Activated CD4-positive, CD25-positive, alpha-beta regulatory T cell treated with anti-CD3 and anti-CD28 coated beads, Interleukin-2, amount 50 U/mL, for 16 hours (primary cell): Measurements from ENCODE around the gene SOX8.

Source experiments
- DNase-seq: peaks from one replicate; pipeline ENCODE4 v3.0.0-alpha.2; 2020; ENCODE audit warnings: low read depth, low spot score

Gene SOX8

DNA sequence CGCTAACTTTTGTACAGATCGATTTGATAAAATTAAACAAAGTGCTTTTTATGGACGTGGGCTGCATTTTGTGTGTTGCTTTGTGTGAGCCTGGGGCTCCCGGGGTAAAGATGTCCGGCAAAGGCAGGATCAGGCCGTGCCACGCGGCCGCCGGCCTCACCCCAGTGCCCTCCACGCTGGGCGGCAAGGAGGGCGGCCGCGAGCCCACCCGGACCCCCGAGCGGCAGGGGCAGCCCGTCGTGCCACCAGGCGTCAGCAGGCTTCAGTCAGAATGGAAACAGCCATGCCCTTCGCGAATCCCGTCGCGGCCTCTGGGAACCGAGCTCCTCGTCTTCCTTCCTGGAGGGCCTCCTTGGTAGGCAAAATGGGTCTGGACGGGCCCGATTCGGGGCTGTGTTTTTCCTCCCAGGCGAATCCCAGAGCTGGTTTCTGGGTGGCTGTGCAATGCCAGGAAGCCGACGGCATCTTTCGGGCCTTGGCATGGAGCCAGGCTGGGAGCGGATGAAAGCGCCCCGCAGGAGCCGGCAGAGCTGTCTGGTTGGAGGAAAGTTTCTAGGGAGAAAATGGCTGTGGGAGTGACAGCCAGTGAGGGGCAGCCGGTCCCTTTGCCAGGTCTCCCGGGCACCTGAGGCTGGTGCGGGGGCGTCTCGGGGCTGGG lies 5.5 kb downstream of the SOX8 start:
- no peak for DNase-seq

GRCh38 chr16:987906-988305 lies 6.3 kb downstream of the SOX8 start:
- DNase-seq, result no peak

DNA sequence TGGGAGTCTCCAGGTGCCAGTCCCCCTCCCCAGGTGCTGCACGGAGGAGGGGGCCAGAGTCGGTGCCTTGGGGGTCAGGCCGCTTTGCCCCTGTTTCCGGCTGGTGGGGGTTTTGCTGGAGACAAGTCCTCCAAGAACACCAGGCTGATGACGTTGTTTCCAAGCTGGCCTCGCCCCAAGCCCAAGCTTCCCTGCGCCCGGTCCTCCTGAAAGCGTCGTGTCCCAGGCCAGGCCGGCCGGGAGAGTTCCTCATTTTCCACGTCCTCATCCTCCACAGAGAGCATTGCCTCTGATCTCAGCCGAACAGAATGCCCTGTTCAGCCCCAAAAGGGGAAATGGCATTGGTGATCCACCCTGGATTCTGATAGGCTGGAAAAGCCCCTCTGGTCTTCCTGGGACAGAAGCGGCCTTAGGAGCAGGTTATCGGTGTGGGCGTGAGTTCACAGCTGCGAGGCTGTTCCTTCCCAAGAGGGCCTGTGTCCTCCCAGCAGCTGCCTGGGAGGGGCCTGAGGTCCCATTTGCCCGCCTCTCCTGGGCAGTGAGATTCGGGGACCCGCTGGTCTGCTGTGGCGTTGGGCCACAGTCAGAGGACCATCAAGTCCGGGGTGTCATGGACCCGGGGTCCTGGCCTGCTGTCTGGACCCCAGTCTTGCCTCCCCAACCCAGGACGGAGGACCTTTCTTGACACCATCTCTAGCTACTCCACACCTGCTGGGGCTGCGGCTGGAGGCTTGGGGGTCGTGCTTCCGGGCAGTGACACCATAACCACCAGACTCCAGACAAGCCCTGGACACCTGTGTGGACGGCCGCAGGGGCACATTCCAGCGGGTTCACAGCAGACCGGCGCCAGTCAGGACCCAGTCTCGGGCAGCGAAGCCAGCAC lies 7.1 kb downstream of the SOX8 start:
- no peak for DNase-seq

DNA sequence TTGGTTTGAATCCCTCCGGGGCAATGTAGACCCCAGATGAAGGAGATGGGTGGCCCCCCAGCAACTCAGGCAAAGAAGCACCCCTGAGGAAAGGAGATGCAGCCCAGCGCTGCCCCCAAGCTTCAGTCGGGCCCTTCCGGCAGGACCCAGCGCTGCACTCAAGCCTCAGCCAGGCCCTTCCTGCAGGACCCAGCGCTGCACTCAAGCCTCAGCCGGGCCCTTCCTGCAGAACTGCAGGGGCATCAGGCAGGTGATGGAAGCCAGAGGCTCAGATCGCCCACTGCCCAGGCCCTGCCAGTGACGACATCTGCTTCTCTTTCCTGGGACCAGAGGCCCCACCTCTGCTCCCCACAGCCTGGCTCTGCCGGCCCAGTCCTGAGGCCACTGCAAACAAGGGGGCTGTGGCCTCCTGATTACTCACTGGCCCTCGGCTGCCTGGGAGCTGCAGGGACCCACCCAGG lies 7.8 kb downstream of the SOX8 start:
- no peak for DNase-seq

GRCh38 chr16:990516-991291 lies 9.1 kb downstream of the SOX8 start:
- no peak for DNase-seq

GRCh38 chr16:991345-991744 lies 9.8 kb downstream of the SOX8 start:
- DNase-seq, result no peak

- DNase-seq, result no peak
Measured at GRCh38 chr16:991773-992172, 10.2 kb downstream of the SOX8 start.

- no peak for DNase-seq
Measured at GRCh38 chr16:993731-994130, 12.2 kb downstream of the SOX8 start.

DNA sequence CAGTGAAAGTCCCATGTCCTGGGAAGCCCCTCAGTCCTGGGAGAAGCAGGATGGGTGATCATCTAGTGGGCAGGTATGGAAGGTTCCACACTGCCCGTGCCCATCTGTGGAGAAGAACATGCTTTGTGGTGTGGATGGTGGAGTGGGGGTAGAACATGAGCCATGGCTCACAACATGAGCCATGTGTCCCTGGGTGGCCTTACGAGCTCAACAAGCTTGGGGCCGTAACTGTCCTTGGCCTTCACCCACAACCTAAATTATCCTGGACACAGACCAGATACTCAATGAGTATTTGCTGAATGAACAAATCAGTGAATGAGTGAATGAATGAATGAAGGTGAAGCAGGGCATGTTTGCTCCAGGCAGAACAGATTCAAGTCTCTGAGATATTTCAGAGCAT lies 13.5 kb downstream of the SOX8 start:
- no peak for DNase-seq

- no peak for DNase-seq
Measured at GRCh38 chr16:995783-996182, 14.2 kb downstream of the SOX8 start.

- no peak for DNase-seq
Measured at GRCh38 chr16:996681-997080, 15.1 kb downstream of the SOX8 start.

DNA sequence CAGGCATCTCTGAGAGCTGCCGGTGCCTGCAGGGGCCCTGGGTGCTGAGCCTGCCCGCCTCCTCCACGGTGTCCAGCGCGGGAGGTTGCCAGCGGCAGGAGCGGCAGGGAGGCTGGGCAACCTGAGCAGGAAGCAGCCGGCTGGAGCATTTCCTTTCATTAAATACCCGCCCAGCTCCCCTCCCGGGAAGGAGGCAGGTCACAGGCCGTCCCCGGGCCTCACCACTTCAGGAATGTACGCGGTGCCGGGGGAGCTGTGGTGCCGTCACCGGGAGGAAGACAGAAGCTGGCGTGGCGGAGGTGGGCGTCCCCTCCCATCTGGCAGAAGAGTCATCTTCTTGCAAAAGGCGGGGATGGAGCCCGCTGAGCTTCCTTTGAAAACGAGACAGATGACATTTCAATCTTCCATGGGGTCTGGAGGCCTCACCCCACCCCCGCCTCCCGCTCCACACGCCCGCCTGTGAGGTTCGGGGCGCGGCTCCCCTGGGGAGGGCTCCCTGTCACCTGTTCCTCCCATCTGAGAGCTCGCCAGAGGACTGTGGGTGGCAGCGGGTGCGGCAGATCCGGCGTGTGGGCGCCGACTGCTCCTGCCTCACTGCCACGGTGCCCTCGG lies 16.0 kb downstream of the SOX8 start:
- peak; percentile 18 for DNase-seq

- no peak for DNase-seq
Measured at GRCh38 chr16:998211-998610, 16.6 kb downstream of the SOX8 start.

DNA sequence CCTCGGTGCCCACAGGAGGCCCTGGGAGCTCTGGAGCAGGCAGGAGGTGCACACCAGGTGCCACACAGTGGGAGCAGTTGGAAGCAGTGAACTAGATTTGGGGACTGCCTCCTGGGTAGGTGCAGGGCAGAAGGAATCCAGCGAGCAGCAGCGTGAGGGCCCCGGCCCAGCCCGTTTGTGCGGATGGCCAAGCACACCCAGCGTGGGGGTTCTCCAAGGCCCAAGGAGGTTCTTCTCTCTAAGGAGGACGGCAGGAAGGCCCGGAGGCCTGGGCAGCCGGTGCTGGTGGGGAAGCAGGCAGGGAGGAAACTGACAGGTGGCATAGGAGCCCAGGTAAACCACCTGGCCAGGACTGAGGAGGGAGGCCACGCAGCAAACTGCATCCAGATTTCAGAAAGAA lies 17.0 kb downstream of the SOX8 start:
- DNase-seq, result no peak

DNA sequence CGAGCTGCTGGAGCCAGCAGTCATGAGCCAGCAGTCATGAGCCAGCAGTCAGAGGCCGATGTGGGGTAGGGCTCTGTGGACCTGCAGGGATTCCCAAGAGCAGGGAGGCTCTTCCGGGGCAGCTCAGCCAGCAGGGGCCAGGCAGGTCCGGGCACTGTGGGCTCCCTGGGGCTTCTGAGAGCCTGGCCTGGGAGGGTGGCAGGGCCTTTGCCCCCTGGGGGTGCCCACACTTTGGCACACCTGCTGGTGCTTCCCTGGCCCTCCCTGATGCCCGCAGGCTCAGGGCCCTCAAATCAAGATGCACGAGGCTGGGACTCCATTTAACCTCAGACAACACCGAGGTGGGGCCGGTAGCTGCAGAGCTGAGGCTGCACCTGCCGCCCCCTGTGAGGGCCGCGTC lies 18.1 kb downstream of the SOX8 start:
- no peak for DNase-seq

- DNase-seq, result no peak
Measured at GRCh38 chr16:1000608-1001007, 19.0 kb downstream of the SOX8 start.

DNA sequence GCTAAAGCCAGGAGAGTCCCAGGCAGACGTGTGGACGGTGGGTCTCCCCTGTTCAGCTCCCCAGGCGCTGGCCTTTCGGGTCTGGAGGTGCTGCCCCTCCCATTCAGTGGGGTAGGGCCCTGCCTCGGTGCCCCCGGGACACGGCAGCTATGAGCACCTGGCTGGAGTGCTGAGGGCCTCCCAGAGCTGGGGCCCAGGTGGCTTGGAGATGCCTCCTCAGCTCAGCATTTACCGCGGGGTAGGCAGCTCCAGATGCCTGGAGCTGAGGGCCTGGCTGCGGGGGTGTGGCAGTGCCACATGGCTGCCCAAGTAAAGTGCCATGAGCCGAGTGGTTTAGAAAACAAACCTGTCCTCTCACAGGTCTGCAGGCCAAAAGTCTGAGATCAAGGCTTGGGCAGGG lies 19.5 kb downstream of the SOX8 start:
- DNase-seq, result no peak

DNA sequence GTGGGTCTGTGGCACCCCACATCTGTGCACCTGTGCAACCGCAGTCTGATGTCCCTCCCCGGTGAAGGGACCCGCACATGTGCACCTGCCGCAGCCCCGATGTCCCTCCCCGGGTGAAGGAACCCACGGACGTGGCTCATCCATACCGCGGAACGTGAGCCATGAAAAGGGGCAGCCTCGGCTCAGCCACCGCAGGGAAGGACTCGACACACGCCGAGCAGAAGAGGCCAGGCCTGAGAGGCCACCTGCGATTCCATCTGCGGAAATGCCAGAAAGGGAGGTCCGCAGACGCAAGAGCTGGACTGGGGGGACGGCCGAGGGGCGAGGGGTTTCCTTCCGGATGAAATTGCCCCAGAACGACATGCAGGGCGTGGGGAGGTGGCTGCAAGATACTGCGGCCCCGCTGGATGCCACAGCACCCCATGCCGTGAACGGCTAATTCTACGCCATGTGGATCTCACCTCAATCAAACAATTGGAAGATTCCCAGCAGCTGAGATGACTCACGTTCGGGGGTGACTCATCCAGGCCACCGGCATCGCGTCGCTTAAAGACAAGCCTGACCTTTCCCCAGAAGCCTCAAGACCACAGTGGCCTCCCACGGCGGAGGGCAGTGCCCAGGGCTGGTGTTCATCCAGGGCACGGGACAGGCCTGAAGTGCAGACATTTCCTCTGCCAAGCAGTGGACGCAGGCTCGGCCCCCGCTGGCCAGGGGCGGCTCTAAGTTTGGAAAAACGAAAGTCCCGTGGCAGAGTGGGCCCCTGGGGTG lies 21.0 kb downstream of the SOX8 start:
- DNase-seq, result no peak

DNA sequence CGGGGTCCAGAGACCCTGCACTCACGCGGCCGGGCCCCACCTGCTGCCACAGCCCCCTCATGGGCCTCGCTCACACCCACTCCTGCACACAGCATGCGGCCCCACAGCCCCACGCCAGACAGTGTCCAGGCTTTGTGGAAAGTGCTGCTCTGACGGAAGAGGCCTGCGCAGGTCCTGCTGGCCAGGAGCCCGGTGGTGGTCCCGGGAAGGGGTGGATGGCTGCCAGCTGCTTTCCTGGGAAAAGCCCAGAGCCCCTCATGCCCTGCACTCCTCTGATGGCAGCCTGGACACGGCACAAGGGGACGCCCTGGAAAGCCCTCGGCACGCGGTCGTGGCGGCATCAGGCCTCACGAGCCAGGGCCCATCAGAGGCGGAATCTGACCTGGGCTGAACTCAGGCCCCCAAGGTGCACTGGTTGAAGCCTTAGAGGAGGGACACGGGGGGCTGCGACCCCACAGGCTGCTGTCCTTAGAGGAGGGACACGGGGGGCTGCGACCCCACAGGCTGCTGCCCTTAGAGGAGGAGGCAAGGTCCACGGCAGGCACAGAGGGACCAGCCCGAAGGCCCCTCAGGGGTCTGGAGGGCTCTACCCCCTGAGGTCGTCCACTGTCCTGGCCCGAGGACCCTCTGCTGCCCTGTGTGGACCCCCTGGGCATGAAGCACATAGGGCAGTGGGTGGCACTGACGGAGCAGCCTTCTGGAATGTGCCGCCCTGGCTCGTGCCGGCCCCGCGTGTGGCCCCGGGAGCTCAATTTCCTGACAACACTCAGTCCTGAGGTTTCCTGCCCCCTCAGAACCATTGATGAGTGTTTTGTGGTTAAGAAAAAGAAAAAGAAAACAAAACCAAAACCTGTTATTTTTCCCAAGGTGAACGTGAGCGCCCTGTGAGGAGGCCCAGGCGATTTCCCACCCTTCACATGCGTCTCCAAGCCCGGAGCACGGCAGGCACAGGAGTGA lies 22.1 kb downstream of the SOX8 start:
- no peak for DNase-seq

- no peak for DNase-seq
Measured at GRCh38 chr16:1005286-1005685, 23.7 kb downstream of the SOX8 start.
